Fibroblast of the aortic adventitia (primary cell): ENCODE measurements around the gene ZNF620. TPM values are rescaled to one million over a fixed set of nuclear protein-coding genes. Genes with fewer than 3 reads are reported as not detected.
"Not testable (repeated sequence)": the region's sequence is repeated elsewhere in the genome, so short reads cannot be mapped to it uniquely, and the experiment has no call there.

Experiments
- DNase-seq: peaks from one replicate; pipeline ENCODE4 v3.0.0-alpha.2; 2010; ENCODE audit warnings: low read depth
- H3K4me3 ChIP-seq: 2 replicates; pipeline ENCODE4 v1.5.1; 2011; ENCODE audit warnings: low read depth, mild to moderate bottlenecking, control low read depth, low read length, moderate library complexity
- small RNA-seq: library from RNA; depleted of rRNA; stranded (forward); fragments of <200 nt; gene quantifications from one replicate; pipeline ENCODE3, GENCODE V24; 2012
- total RNA-seq: library from RNA; depleted of rRNA; stranded (reverse); fragments of >200 nt; gene quantifications from 2 replicates; pipeline ENCODE4 v1.2.3, GENCODE V29; 2012; ENCODE audit warnings: low replicate concordance
- TF ChIP-seq, protein P1 (sequence below): IDR thresholded peaks from 2 replicates; pipeline ENCODE4 v1.5.1; 2011; ENCODE audit warnings: mild to moderate bottlenecking, low read length, control low read depth, inconsistent platforms; ENCODE audit not compliant: insufficient read depth

Gene ZNF620
- total RNA-seq, 1 donor, result 0.99 TPM

DNA sequence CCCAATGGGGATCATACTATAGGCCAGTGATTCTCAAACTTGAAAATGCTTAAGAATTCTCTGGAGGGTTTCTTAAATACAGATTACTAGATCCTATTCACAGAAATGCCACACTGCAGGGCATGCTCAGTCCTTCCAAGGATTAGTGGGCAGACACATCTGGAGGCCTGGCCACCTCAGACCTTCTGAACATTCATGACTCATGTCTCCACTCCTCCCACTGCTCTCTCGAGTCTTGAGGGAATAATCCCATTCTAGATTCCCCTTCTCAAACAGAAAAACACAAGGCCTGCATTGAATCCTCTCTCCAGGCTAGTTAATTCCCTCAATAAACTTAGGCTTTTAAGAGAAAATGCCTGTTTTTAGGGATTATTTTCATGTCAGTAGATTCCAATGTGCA lies 41.0 kb downstream of the ZNF620 start:
- TF ChIP-seq, protein P1, sequence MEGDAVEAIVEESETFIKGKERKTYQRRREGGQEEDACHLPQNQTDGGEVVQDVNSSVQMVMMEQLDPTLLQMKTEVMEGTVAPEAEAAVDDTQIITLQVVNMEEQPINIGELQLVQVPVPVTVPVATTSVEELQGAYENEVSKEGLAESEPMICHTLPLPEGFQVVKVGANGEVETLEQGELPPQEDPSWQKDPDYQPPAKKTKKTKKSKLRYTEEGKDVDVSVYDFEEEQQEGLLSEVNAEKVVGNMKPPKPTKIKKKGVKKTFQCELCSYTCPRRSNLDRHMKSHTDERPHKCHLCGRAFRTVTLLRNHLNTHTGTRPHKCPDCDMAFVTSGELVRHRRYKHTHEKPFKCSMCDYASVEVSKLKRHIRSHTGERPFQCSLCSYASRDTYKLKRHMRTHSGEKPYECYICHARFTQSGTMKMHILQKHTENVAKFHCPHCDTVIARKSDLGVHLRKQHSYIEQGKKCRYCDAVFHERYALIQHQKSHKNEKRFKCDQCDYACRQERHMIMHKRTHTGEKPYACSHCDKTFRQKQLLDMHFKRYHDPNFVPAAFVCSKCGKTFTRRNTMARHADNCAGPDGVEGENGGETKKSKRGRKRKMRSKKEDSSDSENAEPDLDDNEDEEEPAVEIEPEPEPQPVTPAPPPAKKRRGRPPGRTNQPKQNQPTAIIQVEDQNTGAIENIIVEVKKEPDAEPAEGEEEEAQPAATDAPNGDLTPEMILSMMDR, result no peak
- H3K4me3 ChIP-seq, result no peak overlapping the region
- DNase-seq, result peak; percentile 71

DNA sequence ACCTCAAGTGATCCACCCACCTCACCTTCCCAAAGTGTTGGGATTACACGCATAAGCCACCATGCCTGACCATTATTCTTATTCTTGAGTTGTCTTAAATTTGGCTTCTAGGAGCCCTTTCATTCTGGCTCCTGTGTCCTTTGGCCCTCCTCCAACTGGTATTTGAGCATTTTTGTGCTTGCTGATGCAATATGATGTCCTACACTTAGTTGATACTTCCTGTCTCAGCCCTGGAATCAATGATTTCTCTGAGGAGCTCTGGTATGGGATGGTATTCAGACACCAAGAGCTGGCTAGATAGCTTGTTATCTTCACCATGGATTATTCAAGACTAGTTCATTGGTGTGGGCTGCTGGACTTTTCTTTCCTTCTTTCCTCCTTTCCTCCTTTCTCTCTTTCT lies 44.3 kb downstream of the ZNF620 start:
- peak; percentile 31 for DNase-seq
- TF ChIP-seq, protein P1, result no peak
- no peak overlapping the region for H3K4me3 ChIP-seq

DNA sequence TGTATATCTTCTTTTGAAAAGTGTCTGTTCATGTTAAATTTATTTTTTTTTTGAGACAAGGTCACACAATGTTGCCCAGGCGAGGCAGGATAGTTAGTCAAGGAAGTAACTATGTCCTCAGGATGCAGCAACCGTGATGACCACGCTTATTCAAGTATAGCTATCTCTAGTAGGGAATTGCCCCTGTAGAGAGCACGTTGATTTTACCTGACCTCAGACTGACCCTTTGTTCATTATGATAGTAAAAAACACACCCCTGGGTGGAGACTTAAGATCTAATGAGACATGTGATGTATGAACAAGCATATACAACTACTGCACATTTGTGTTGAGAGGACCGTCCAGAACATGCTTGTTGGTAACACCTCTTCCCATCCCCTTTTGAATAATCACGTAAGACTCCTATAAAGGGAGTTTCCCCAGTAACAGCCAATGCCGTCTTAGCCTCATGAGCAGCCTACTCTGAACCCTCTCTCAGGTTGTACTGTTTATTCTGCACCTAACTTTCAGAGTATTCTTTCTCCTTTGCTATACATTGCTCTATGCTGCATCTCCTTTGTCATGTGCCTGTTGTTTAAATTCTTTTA lies 51.8 kb downstream of the ZNF620 start:
- no peak for DNase-seq
- TF ChIP-seq, protein P1, result no peak
- H3K4me3 ChIP-seq, result no peak overlapping the region

DNA sequence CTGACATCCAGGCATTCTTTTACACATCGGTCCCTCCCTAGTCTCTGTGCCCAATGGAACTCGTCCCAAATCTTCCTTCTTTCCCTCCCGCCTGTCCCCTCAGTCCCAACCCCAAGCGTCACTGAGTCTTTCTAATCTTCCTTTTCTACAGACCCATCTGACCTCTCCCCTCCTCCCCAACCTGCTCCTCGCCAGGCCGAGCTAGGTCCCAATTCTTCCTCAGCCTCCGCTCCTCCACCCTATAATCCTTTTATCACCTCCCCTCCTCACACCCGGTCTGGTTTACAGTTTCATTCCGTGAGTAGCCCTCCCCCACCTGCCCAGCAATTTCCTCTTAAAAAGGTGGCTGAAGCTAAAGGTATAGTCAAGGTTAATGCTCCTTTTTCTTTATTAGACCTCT lies 56.6 kb downstream of the ZNF620 start:
- H3K4me3 ChIP-seq, DNase-seq: not testable (repeated sequence)

DNA sequence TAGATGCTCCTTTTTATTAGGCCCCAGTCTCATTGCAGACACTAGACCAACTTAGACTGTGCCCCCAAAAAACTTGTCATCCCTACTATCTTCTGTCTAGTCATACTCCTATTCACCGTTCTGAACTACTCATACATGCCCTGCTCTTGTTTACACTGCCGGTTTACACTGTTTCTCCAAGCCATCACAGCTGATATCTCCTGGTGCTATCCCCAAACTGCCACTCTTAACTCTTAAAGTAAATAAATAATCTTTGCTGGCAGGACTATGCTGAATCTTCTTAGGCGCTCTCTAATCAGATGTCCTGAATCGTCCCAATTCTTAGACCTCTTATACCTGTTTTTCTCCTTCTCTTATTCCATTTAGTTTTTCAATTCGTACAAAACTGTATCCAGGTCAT lies 59.8 kb downstream of the ZNF620 start:
- H3K4me3 ChIP-seq, DNase-seq: not testable (repeated sequence)

DNA sequence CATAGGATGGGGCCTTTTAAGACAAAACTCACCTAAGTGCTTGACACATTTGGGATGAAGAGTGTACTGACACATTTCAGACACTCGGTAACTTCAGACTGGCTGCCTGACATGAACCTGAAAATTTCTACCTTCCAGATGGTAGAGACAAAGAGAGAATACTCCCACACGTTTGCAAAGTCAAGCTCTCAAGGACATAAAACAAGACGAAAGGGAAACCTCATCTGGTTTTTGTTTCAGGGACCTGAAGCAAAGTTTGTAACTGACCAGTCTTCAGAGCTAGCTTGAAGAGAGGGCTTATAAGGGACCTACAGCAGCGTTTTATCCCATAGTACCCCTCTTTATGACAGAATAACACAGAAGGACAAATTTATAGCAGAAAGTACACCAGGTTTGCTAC lies 60.9 kb downstream of the ZNF620 start:
- DNase-seq, result no peak
- TF ChIP-seq, protein P1, result no peak
- no peak overlapping the region for H3K4me3 ChIP-seq

Small RNA genes within 50 kb of the gene (small RNA-seq; reads per million reads assigned to genes)
- not detected for gene RNU5B-2P

Other genes starting within 250 kb of the ZNF620 start
- 9.4 and 34.4 TPM in 2 replicates for gene EIF1B, start 196.3 kb upstream of the ZNF620 start, total RNA-seq
- gene ENTPD3, start 118.9 kb upstream of the ZNF620 start, total RNA-seq, result 0.36 TPM in 1 of 2 replicates, not detected in the other
- gene RPL14, start 48.7 kb upstream of the ZNF620 start, total RNA-seq, result 102 and 722 TPM in 2 replicates
- 2.7 and 7.1 TPM in 2 replicates for gene ZNF619, start 28.9 kb upstream of the ZNF620 start, total RNA-seq
- 13.0 and 21.8 TPM in 2 replicates for gene ZNF621, start 18.9 kb downstream of the ZNF620 start, total RNA-seq